GM12878 (cell line): ENCODE measurements around the gene DEPDC1B. TPM values are rescaled to one million over a fixed set of nuclear protein-coding genes. Genes with fewer than 3 reads are reported as not detected.
"Not testable (repeated sequence)": the region's sequence is repeated elsewhere in the genome, so short reads cannot be mapped to it uniquely, and the experiment has no call there.

Experiments used
- ATAC-seq: fragments of 200-7000 bp; cut with Tn5 transposase; 3 replicates; pipeline ENCODE4 v1.9.1; 2020; ENCODE audit warnings: mild to moderate bottlenecking, moderate library complexity
- BruUV-seq: library from RNA; stranded (reverse); fragments of 400-500 nt; replicated peaks from 2 replicates; lab custom pipeline; 2021; lab: Mats Ljungman, UMichigan
- CTCF ChIA-PET: fragments of 300-600 bp; sonication (Branson Sonifier 250); formaldehyde crosslinking; extraction: SDS; loops from one replicate; lab custom pipeline; 2021; ENCODE audit warnings: inconsistent platforms; lab: Yijun Ruan, JAX
- POLR2A ChIA-PET: fragments of 350-600 bp; formaldehyde crosslinking; extraction: SDS; loops from one replicate; lab custom pipeline; 2021; ENCODE audit warnings: inconsistent platforms; lab: Charles Lee
- RAD21 ChIA-PET: fragments of 300-600 bp; sonication (Branson Sonifier 250); formaldehyde crosslinking; loops from one replicate; lab custom pipeline; 2023; ENCODE audit warnings: antibody characterized with exemption; ENCODE audit not compliant: unreplicated experiment; lab: Charles Lee
- SMC1A ChIA-PET: fragments of 300-600 bp; sonication (Branson Sonifier 250); formaldehyde crosslinking; loops from one replicate; lab custom pipeline; 2023; ENCODE audit not compliant: unreplicated experiment, uncharacterized antibody; lab: Charles Lee
- DNase-seq: peaks from one replicate; pipeline ENCODE4 v3.0.0-alpha.2; 2011; ENCODE audit warnings: low read depth, low spot score
- FAIRE-seq: peaks from 3 replicates; lab custom pipeline; 2011; peaks lifted over from hg19 to GRCh38; lab: Jason Lieb, UNC
- H2AFZ ChIP-seq: 2 replicates; pipeline ENCODE4 v1.6.0; 2011; ENCODE audit warnings: low read depth, low read length, control low read depth; ENCODE audit not compliant: control insufficient read depth
- H3K27ac ChIP-seq: 2 replicates; pipeline ENCODE4 v1.5.1; 2011; ENCODE audit warnings: control low read depth; ENCODE audit not compliant: control insufficient read depth, insufficient read depth
- H3K27me3 ChIP-seq, 2 experiments: replicated peaks in 1 of 2; 2 replicates each; pipeline versions ENCODE4 v1.6.0 to v1.6.1; 2011; ENCODE audit warnings: low read length in 1 of 2; ENCODE audit not compliant: control insufficient read depth in 2 of 2, insufficient read depth in 2 of 2
- H3K36me3 ChIP-seq, 2 experiments: 2 replicates each; pipeline ENCODE4 v1.5.1; 2011; ENCODE audit warnings: low read length in 1 of 2; ENCODE audit not compliant: control insufficient read depth in 2 of 2, insufficient read depth in 2 of 2
- H3K4me1 ChIP-seq: 2 replicates; pipeline ENCODE4 v1.6.1; 2011; ENCODE audit warnings: mild to moderate bottlenecking, low read length, moderate library complexity, mixed read lengths; ENCODE audit not compliant: control insufficient read depth, insufficient read depth
- H3K4me2 ChIP-seq: 2 replicates; pipeline ENCODE4 v1.6.0; 2011; ENCODE audit warnings: control low read depth; ENCODE audit not compliant: control insufficient read depth, insufficient read depth
- H3K4me3 ChIP-seq: fragments of 200-600 bp; sonication (generic); 2 replicates; pipeline ENCODE4 v1.5.1; 2016
- H3K79me2 ChIP-seq: 2 replicates; pipeline ENCODE4 v1.6.0; 2011; ENCODE audit warnings: low read length; ENCODE audit not compliant: control insufficient read depth, insufficient read depth
- H3K9ac ChIP-seq: 2 replicates; pipeline ENCODE4 v1.8.0; 2011; ENCODE audit warnings: low read length, control low read depth, mixed read lengths; ENCODE audit not compliant: control insufficient read depth, insufficient read depth
- H3K9me3 ChIP-seq: replicated peaks from 3 replicates; pipeline ENCODE4 v1.5.1; 2011; ENCODE audit warnings: mild to moderate bottlenecking, low read length; ENCODE audit not compliant: control insufficient read depth, insufficient read depth
- H4K20me1 ChIP-seq: 2 replicates; pipeline ENCODE4 v1.6.0; 2011; ENCODE audit not compliant: control insufficient read depth, insufficient read depth
- ASH2L ChIP-seq: fragments of 300-600, 200-600 bp; sonication (generic); IDR thresholded peaks from 2 replicates; pipeline ENCODE4 v1.6.1; 2017; ENCODE audit warnings: low read depth, mild to moderate bottlenecking, borderline replicate concordance
- CHD4 ChIP-seq: fragments of 200-600 bp; sonication (generic); IDR thresholded peaks from 2 replicates; pipeline ENCODE4 v1.6.1; 2016; ENCODE audit warnings: mild to moderate bottlenecking
- IKZF2 ChIP-seq, 2 experiments: fragments of 450-650 bp; IDR thresholded peaks; 2 replicates each; pipeline ENCODE4 v1.6.1; 2017; ENCODE audit warnings: mild to moderate bottlenecking in 2 of 2, moderate library complexity in 2 of 2
- NFYB ChIP-seq: IDR thresholded peaks from 2 replicates; pipeline ENCODE4 v1.6.1; 2011; ENCODE audit warnings: low read depth, mild to moderate bottlenecking, low read length, improper control_type of control experiment, moderate library complexity; ENCODE audit not compliant: insufficient read depth
- RB1 ChIP-seq: fragments of 450-650 bp; formaldehyde crosslinking; IDR thresholded peaks from 2 replicates; pipeline ENCODE4 v1.6.1; 2017; ENCODE audit warnings: mild to moderate bottlenecking, borderline replicate concordance
- WGBS: methylation state at CpG from one replicate; pipeline ENCODE4 v1.1.6; 2016; ENCODE audit warnings: low lambda C conversion rate; ENCODE audit not compliant: insufficient replicate concordance, insufficient coverage; ENCODE audit errors: missing lambda C conversion rate; 5-methylcytosine and 5-hydroxymethylcytosine counted together
- in situ Hi-C: fragments of 300-500 bp; cut with MboI; formaldehyde crosslinking; loops from 9 replicates; pipeline ENCODE4 v1.14.3; 2018; ENCODE audit warnings: mixed read lengths
- intact Hi-C: fragments of 100-400 bp; cut with micrococcal nuclease; formaldehyde crosslinking; loops from one replicate; pipeline ENCODE4 v1.14.2; 2022; ENCODE audit not compliant: unreplicated experiment
- polyA plus RNA-seq, 11 experiments: library from polyadenylated mRNA; depleted of rRNA in 4 of 11; unstranded in 6 of 11; stranded (reverse) in 5 of 11; fragments of >200 nt; fragmentation: Nextera tagmentation in 4 of 11; fragmentation: Illumina TruSeq in 1 of 11; extraction: Ambion mirVana in 4 of 11; extraction: Trizol in 1 of 11; gene quantifications; 1 replicate in 1 of 11; 2 replicates in 10 of 11; pipeline versions ENCODE4 v1.2.1 to v1.2.3, GENCODE V29; 2011 to 2016; ENCODE audit warnings: inconsistent platforms in 2 of 11, missing spikeins in 2 of 11, low read depth in 1 of 11
- total RNA-seq, 4 experiments: library from RNA; depleted of rRNA in 3 of 4; stranded (reverse); fragments of >200 nt in 3 of 4; fragmentation: Illumina TruSeq in 1 of 4; extraction: Trizol in 1 of 4; gene quantifications; 2 replicates each; pipeline versions ENCODE4 v1.2.1 to v1.2.3, GENCODE V29; 2013 to 2021
- TF ChIP-seq, protein P1 (sequence below): fragments of 450-650 bp; IDR thresholded peaks from 2 replicates; pipeline ENCODE4 v1.6.1; 2014; ENCODE audit warnings: mild to moderate bottlenecking
- TF ChIP-seq, protein P2 (sequence below), 3 experiments: IDR thresholded peaks in 2 of 3; conservative IDR thresholded peaks in 1 of 3; 2 replicates each; pipeline ENCODE4 v1.5.1; 2011; ENCODE audit warnings: low read depth in 3 of 3, low read length in 3 of 3, mild to moderate bottlenecking in 3 of 3, control low read depth in 2 of 3, moderate library complexity in 2 of 3, inconsistent platforms in 1 of 3, mixed read lengths in 1 of 3; ENCODE audit not compliant: control insufficient read depth in 2 of 3, insufficient read depth in 1 of 3; ENCODE audit errors: extremely low read depth in 1 of 3

The DEPDC1B gene
- total and polyA plus RNA-seq, 10 of the 15 experiments (the other 5 are each of a cell fraction or from before 2014, with no cell fraction given), result 29.7 to 56.5 (median 35.5) TPM

DNA sequence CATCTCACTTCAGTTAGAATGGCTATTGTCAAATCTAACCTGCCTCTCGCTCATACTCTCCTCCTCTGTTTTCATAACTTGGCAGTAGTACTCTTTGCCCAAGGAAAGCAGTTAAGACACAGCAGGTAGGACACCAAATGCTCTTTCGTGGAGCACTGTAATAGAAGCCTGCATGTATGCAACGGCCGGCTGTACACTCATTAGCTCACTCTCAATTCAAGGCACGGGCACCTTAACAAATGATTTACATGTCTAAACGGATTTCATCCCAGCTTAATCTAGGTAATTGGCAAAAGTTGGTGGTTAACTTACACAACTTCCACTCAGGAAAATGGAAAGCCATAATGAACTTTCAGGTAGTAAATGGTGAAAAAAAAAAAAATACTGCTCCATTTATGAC, 14.9 kb downstream of the DEPDC1B start (continued):
- TF ChIP-seq, protein P1, sequence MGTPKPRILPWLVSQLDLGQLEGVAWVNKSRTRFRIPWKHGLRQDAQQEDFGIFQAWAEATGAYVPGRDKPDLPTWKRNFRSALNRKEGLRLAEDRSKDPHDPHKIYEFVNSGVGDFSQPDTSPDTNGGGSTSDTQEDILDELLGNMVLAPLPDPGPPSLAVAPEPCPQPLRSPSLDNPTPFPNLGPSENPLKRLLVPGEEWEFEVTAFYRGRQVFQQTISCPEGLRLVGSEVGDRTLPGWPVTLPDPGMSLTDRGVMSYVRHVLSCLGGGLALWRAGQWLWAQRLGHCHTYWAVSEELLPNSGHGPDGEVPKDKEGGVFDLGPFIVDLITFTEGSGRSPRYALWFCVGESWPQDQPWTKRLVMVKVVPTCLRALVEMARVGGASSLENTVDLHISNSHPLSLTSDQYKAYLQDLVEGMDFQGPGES, result no peak
- no peak for TF ChIP-seq RB1

DNA sequence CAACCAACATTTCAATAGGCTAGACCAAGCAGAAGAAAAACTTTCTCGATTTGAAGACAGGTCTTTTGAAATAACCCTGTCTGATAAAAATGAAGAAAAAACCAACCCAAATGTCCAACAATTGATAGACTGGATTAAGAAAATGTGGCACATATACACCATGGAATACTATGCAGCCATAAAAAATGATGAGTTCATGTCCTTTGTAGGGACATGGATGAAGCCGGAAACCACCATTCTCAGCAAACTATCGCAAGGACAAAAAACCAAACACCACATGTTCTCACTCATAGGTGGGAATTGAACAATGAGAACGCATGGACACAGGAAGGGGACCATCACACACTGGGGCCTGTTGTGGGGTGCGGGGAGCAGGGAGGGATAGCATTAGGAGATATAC, 18.0 kb downstream of the DEPDC1B start:
- H3K79me2 ChIP-seq, H3K4me1 ChIP-seq, H3K4me3 ChIP-seq, H3K27me3 ChIP-seq, intact Hi-C loops, H3K9ac ChIP-seq, POLR2A ChIA-PET, H3K4me2 ChIP-seq, DNase-seq, BruUV-seq, ATAC-seq, H4K20me1 ChIP-seq, H2AFZ ChIP-seq, H3K9me3 ChIP-seq, RAD21 ChIA-PET, H3K36me3 ChIP-seq, H3K27ac ChIP-seq, FAIRE-seq: not testable (repeated sequence)
- ChIA-PET SMC1A (interaction anchor here (0.8 to 0.9 kb wide), 2 partner anchors 13 to 138 kb away, joined by 3 read pairs; no protein-coding TSS in a partner anchor), CTCF (interaction anchor here (0.9 to 5.3 kb wide), 3 partner anchors 12 to 18 kb away, joined by 3 to 37 read pairs (median 4); partner anchors contain the start of gene DEPDC1B)
- in situ Hi-C loops, result loop anchor here (25.0 kb wide), 1 partner anchor 255 kb away; the partner anchor contains the start of genes ERCC8 and NDUFAF2
- 93% methylated on average over 5 of the region's 5 CpGs for WGBS

DNA sequence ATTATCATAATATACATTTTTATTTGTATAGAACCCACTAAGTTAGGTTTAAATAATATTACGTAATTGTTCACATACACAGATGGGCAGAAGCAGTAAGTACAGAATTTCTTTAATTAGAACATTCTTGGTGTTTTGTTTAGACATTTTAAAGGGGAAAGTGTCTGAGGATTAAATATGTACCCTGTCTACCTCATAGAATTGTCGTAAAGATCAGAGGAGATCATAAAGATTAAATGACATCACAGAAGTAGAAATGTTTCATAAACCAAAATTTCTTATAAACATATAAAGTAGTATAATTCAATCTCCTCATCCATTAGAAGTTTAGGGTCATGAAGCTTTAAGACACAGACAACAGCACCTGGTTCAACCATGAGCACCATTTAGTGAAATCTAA, 20.1 kb downstream of the DEPDC1B start:
- H3K27me3 ChIP-seq, result no peaks in the 10 kb centered on the region
- intact Hi-C loops (loop anchor here (2.0 to 10.0 kb wide), 5 partner anchors 162 to 1252 kb away; partner anchors contain the start of gene ELOVL7), in situ Hi-C loops (loop anchor here (25.0 kb wide), 1 partner anchor 257 kb away; the partner anchor contains the start of genes ERCC8 and NDUFAF2)
- SMC1A ChIA-PET, result interaction anchor here (1.5 to 2.8 kb wide), 3 partner anchors 9 to 24 kb away, joined by 3 to 15 read pairs (median 4); partner anchors contain the start of gene DEPDC1B
- RAD21 ChIA-PET, result interaction anchor here (1.0 to 3.6 kb wide), 2 partner anchors 20 to 280 kb away, joined by 3 to 18 read pairs; partner anchors contain the start of gene DEPDC1B
- peaks cover 0 to 3% of the 10 kb centered on the region in 2 experiments; a peak in 1 of 4 replicates for H3K36me3 ChIP-seq
- no peak for FAIRE-seq
- no peak overlapping the region for H3K4me3 ChIP-seq
- H3K9ac ChIP-seq, result no peak overlapping the region
- H3K4me1 ChIP-seq, result no peaks in the 10 kb centered on the region
- WGBS, result 95% methylated on average over 2 of the region's 2 CpGs
- H3K9me3 ChIP-seq, result no peaks in the 10 kb centered on the region
- ATAC-seq, result no peak
- POLR2A ChIA-PET, result no interaction called here
- H2AFZ ChIP-seq, result no peak overlapping the region
- no peak overlapping the region for H3K27ac ChIP-seq
- no peak for DNase-seq
- BruUV-seq, result no TSS peak
- H4K20me1 ChIP-seq, result no peaks in the 10 kb centered on the region
- no peak overlapping the region for H3K4me2 ChIP-seq
- peaks cover 8% of the 10 kb centered on the region for H3K79me2 ChIP-seq
- CTCF ChIA-PET, result interaction anchor here (0.7 to 5.3 kb wide), 6 partner anchors 7 to 249 kb away, joined by 3 to 52 read pairs (median 18); partner anchors contain the start of genes DEPDC1B and ELOVL7
- TF ChIP-seq CHD4, result no peak
- TF ChIP-seq, protein P2, sequence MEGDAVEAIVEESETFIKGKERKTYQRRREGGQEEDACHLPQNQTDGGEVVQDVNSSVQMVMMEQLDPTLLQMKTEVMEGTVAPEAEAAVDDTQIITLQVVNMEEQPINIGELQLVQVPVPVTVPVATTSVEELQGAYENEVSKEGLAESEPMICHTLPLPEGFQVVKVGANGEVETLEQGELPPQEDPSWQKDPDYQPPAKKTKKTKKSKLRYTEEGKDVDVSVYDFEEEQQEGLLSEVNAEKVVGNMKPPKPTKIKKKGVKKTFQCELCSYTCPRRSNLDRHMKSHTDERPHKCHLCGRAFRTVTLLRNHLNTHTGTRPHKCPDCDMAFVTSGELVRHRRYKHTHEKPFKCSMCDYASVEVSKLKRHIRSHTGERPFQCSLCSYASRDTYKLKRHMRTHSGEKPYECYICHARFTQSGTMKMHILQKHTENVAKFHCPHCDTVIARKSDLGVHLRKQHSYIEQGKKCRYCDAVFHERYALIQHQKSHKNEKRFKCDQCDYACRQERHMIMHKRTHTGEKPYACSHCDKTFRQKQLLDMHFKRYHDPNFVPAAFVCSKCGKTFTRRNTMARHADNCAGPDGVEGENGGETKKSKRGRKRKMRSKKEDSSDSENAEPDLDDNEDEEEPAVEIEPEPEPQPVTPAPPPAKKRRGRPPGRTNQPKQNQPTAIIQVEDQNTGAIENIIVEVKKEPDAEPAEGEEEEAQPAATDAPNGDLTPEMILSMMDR (IDR thresholded peaks at IDR 0.05 in 2 of 3, conservative IDR thresholded peaks at IDR 0.05 in 1 of 3; ENCODE audit: control insufficient read depth in 2 of 3, extremely low read depth in 1 of 3, insufficient read depth in 1 of 3, low read depth in 3 of 3, low read length in 3 of 3), result no peak
- TF ChIP-seq NFYB, result no peak
- no peak for TF ChIP-seq IKZF2 (IDR thresholded peaks at IDR 0.05)
- TF ChIP-seq ASH2L, result no peak
